GM19324 (cell line): ENCODE data around the gene NSUN4.

ENCODE experiments used
- ATAC-seq: cut with Tn5 transposase; IDR thresholded peaks from one replicate; pipeline ENCODE4 v1.9.1; 2021; ENCODE audit warnings: mild to moderate bottlenecking, moderate library complexity; ENCODE audit not compliant: unreplicated experiment, low FRiP score

NSUN4 gene

DNA sequence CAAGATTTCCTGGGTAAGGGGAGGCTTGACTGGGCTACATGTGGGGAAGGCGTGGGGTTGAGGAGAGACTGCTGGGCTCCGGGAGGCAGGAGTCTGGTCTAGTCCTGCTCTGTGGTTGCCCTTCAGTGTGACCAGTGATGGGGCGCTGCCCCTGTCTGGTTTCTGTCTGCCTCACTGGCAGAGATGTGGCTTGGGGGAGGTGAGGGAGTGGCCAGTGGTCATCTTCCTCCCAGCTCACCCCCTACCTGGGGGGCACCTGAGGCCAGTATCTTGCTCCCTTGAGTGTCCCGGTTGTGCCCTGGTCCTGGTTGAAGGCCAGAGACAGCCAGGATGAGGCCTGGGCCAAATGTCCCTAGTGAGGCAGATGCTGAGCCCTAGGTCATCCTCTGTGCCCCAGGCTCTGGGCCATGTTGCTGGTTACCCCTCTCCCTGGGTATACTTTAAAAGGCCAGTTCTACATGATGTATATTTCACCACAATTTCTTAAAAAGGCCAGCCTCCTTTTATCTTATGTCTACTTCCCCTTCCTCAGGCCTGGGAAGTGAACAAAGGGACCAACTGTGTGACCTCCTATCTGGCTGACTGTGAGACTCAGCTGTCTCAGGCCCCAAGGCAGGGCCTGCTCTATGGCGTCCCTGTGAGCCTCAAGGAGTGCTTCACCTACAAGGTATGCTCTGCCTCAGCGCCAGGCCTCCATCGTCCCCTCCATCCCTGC, 64.0 kb downstream of the NSUN4 start:
- ATAC-seq, result no peak

GRCh38 chr1:46405197-46405555, 64.6 kb downstream of the NSUN4 start:
- ATAC-seq, result no peak

GRCh38 chr1:46405724-46406123, 65.1 kb downstream of the NSUN4 start:
- ATAC-seq, result no peak

GRCh38 chr1:46406881-46407608, 66.4 kb downstream of the NSUN4 start:
- no peak for ATAC-seq

DNA sequence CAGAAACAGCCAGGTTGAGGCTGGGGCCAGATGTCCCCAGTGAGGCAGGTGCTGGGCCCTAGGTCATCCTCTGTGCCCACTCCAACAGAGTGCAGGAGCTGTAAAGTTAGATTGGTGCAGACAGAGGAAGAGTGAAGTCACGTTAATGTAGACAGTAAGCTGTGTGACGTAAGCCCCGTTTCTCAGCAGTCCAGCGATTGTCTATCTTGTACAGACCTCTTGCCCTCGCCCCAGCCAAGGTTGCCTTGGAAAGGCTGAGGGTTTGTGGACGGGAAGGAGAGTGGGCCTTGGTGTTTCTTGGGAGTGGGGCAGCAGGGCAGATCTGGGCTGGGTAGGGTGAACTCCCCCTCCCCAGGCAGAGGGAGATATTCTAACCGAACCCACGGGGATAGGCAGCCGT, 67.0 kb downstream of the NSUN4 start:
- ATAC-seq, result no peak

DNA sequence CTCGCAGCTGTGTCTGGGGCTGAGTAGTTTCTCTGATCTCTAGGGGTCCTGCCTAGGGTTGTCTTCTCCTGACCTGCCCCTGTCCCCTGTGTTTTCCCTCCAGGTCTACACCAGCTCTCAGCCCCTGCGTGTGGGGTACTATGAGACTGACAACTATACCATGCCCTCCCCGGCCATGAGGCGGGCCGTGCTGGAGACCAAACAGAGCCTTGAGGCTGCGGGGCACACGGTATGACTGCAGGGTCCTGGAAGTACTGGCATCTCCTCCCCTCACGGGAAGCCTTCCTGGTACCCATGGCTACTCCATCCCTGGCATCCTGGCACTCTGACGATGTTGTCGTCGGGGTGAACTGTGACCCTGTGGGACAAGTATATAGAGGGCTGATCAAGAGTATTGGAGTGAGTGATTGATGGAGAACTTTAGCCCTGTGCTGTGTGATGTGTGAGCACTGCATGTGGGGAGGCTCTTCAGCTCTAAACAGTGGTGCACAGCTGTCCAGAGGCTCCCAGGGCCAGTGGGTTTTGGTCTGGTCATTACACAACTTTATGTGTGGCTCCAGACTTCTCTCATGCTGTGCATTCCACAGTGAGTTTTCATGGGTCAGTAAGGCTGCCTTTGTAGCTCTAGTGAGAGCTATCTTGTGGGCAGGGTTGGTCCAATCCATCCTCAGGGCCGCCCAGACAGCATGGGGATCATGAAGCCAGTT, 67.9 kb downstream of the NSUN4 start:
- no peak for ATAC-seq

- ATAC-seq, result no peak
Observed at GRCh38 chr1:46409063-46409372, 68.4 kb downstream of the NSUN4 start.

GRCh38 chr1:46410156-46411009, 69.8 kb downstream of the NSUN4 start:
- no peak for ATAC-seq

DNA sequence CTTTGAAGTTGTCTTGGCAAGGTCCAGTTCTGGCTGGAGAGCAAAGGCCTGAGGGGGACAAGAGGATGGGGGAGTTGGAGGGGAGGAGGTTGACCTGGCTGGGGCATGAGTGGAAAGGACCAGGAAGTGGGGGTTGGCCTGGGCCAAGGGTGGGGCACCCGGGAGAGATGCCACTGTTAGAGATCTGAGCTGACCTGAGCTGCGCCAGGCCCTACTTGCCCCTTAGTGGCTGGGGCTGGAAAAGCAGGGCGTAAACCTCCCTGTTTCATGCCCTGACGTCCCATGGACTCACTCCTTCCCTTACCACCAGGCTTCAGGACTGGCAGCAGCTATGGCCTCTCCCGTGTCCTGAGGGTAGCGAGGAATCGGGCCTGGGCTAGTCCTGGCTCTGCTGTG, 70.4 kb downstream of the NSUN4 start:
- no peak for ATAC-seq
